UCSD-AML1 (cell line): ENCODE measurements around the gene ZNF428.
"Not testable (repeated sequence)": the region's sequence is repeated elsewhere in the genome, so short reads cannot be mapped to it uniquely, and the experiment has no call there.

Source experiments
- DNase-seq: peaks from one replicate; lab custom pipeline; 2025; ENCODE audit not compliant: unreplicated experiment; lab: John Stamatoyannopoulos, UW

ZNF428 gene

DNA sequence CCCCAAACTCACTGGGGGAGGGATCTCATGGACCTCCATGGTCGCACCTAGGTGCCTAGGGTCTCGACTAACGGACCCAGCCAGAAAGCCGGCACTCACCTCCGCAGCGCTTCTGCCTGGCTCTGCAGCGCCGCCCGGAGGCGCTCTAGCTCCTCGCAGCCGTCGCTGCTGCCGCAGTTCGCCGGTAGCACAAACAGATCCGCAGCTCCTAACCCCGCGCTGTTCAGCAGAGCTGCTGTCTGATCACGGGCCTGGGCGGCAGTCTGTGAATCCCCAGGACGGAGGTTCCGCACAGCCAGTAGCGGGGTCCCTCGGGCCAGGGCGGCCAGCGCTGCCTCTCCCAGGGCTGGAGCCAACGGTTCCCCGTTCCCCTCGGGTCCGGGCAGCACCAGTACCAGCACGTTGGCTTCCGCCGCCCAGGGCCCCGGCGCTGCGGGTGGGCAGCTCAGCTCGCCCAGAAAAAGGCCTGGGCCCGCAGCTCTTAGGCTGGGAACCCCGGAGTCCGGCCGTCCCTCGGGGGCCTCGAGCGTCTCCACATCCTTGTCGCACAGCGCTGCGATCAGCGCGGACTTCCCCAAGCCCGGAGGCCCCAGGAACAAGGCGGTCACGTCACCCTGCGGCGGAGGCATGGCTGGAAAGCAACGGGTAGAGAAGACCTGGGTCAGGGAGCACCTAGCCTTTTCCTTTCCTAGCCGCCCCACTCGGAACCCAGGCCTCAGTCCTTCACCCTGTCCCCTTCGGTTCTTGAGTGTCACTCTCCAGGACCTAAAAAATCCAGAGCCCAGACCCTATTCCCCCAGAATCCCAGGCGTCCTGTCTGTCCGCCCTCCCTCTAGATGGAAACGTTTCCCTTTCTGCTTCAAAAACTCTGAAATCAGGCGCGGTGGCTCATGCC, 24.5 kb downstream of the ZNF428 start:
- peak; percentile 78 for DNase-seq

DNA sequence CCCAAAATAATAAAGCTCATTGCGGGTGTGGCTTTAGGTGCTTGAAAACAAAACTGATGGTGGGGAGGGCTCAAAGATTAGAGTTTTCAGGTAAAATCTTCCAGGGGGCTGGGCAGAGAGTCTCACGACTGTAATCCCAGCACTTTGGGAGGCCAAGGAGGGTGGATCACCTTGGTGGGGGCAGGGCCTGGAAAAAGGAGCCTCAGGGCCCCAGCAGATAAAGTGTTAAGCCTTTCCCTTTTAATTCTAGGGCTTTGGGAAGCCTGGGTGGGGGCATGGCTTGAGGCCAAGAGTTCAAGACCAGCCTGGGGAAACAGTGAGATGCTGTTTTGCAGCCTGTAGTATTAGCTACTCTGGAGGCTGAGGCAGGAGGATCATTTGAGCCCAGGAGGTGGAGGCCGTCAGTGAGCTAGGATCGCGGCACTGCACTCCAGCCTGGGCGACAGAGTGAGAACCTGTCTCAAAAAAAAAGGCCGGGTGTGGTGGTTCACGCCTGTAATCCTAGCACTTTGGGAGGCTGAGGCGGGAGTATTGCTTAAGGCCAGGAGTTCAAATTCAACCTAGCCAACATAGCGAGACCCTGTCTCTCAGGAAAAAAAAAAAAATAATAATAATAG, 25.2 kb downstream of the ZNF428 start:
- no peak for DNase-seq

DNA sequence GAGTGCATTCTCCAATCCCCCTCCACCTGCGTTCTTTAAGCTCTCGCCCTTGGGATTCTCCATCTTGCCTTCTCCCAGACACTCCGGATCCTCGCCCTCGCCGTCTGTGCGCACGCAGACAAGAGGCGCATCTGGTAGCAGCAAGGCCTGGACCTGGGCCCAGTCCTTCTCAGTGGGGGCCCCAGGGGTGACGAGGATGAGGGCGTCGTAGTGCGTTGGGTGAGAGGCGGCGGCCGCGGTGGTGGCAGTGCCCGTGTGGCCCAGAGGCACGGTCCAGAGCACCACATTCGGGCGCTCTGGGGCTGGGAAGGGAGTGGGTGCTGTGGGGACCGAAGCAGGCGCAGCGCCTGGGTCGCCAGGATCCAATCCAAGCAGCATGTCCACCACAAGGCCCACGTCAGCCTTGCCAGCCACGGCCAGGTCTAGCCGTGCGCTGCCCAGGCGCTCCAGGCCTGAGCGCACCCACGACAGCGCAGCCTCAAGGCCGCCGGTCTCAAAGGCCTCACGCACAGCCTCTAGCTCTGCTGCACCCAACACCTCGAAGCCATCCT, 26.6 kb downstream of the ZNF428 start:
- no peak for DNase-seq

DNA sequence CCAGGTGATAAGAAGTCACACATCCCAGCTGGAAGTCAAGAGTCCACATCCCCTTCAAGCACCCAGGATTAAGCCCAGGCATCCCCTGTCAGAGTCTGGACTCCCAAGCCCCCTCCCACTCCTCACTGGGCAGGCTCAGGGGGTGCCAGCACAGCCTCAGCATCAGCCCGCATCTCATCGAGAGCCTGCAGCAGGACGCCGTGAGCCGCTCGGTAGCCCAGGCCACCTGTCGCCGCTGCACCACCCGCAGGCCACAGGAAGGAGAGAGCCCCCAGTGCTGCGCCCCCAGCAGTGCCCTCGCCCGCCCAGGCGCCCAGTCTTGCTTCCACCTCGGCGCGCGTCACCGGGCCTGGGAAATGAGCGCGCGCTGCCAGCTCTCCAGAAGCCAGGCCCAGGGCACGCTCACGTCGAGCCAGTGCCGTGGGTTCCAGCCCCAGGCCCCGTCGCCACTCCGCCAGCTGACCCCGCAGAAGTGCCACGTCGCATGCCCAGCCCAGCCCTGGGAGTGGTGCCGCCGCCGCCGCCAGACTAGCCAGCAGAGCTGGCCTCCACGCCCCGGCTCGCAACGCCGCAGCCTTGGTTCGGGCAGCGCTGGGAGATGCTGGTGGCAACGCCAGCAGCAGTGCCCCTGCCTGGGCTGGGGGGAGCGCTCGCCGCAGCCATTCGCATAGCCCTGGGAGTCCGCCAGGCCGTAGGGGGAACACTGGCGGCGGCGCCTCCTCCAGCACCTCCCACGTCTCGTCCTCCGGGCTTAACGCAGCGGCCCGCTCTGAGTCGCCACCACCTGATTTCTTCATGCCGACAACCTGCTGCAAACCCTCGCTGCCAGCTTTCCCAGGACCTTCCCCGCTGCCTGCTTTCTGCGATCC, 27.3 kb downstream of the ZNF428 start:
- DNase-seq, result no peak

DNA sequence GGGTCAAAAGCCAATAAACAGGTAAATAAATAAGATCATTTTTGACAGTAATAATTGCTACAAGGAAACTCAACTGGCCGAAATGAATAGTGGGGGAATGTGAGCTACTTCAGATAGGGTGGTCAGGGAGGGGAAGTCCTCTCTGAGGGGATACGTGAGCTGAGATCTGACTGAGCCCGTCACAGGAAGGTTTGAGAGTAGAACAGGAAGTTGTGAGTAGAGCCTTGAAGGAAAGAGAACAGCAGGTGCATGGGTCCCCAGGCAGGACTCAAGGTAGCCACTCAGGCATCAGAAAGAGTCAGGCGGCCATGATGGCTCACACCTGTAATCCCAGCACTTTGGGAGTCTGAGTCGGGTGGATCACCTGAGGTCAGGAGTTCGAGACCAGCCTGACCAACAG, 29.8 kb downstream of the ZNF428 start:
- DNase-seq, result no peak

DNA sequence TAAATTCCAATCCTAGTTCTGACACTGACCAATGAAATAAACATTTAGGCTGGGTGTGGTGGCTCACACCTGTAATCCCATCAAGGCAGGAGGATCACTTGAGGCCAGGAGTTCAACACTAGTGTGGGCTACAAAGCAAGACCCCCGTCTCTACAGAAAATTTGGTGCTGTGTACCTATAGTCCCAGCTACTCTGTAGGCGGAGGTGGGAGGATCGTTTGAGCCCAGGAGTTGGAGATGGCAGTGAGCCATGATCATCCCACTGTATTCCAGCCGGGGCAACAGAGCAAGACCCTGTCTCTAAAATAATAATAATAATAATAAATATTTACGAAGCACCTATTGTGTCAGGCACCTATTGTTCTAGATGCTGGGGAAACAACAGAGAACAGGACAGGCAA, 30.2 kb downstream of the ZNF428 start:
- DNase-seq, result no peak

DNA sequence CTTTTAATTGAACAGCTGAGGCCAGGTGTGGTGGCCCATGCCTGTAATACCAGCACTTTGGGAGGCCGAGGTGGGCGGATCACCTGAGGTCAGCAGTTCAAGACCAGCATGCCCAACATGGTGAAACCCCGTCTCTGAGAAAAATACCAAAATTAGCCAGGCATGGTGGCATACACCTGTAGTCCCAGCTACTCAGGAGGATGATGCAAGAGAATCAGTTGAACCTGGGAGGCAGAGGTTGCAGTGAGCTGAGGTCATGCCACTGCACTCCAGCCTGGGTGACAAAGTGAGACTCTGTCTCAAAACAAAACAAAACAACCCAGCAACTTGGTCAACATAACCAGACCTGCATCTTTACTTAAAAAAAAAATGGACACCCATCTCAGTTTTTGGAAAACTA, 32.4 kb downstream of the ZNF428 start:
- not testable (repeated sequence) for DNase-seq

DNA sequence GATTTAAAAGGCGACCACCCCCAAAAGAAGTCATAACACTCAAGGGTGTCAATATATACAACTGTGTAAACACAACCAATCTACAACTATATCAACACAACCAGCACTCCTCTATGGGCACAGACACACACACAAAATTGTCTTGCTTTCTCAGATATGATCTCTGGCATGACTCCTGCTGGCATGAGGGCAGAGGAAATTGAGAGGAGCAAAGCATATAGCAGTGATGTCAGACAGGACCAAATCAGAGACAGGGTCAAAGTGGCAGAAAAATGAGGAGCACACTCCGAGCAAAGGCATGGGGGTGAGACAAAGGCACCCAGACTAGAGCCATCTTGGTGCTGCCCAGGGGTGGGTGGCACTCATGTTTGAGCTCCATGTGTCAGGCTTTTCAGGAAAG, 33.1 kb downstream of the ZNF428 start:
- DNase-seq, result no peak

DNA sequence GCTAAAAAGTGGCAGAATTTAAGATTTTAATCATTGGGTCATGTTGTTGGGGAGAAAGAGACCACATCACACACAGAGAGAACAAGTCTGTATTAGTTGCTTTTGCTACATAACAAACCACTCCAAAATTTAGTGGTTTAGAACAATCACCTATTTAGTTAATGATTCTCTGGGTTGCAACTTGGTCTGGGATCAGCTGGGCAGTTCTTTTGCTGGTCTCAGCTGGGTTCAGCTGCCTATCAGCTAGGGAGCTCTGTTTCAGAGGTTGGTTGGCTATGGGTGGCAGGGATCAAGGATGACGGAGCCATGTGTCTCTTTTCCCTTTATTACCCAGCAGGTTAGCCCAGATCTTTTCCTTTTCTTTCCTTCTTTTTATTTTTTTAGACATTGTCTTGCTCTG, 34.9 kb downstream of the ZNF428 start:
- DNase-seq, result no peak

DNA sequence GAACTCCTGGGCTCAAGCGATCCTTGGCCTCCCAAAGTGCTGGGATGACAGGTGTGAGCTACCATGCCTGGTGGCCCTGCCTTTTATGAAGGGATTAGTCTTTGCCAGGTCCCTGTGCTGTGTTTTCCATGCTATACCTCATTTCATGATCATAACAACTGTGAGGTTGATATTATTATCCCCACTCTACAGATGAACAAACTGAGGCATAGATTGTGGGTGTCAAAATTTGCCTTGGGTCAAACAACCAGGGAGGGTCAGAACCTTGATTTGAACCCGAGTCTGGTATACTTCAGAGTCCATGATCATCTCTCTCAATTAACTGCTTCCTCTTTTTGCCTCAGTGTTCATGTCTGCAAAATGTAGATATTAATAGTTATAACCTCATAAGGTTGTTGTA, 36.9 kb downstream of the ZNF428 start:
- DNase-seq, result no peak

DNA sequence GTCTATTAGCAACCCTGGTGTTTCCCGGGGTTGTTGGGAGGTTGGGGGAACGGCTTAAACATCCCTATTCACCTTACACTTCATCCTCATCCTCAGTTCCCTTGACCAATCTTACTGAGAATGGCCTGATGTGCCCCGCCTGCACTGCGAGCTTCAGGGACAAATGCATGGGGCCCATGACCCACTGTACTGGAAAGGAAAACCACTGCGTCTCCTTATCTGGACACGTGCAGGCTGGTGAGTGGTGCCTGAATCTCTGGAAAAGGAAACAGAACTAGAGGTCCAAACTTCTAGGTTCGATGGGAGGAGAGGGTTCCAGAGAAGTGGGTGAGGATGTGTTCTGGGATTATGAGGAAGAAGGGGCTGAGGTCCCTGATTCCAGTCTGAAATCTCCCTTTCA, 38.0 kb downstream of the ZNF428 start:
- DNase-seq, result peak; percentile 15

DNA sequence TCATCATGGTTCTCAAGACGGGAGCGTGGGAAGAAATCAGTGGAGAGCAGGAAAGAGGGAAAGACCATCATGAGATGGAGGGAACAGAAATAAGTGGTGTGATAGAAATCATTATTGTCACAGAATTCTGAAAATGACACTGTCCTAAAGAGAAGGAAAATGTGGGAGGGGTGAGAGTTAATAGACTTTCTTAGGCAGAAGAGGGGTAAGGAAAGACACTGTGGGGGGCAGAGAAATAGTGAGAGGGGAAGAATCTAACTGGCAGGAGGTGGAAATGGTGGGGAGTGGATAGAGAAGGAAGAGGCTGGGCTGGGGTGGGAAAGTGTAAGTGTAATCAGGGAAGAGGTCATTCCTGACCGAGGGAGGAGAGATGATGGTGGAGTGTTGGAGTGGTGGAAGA, 40.6 kb downstream of the ZNF428 start:
- no peak for DNase-seq

DNA sequence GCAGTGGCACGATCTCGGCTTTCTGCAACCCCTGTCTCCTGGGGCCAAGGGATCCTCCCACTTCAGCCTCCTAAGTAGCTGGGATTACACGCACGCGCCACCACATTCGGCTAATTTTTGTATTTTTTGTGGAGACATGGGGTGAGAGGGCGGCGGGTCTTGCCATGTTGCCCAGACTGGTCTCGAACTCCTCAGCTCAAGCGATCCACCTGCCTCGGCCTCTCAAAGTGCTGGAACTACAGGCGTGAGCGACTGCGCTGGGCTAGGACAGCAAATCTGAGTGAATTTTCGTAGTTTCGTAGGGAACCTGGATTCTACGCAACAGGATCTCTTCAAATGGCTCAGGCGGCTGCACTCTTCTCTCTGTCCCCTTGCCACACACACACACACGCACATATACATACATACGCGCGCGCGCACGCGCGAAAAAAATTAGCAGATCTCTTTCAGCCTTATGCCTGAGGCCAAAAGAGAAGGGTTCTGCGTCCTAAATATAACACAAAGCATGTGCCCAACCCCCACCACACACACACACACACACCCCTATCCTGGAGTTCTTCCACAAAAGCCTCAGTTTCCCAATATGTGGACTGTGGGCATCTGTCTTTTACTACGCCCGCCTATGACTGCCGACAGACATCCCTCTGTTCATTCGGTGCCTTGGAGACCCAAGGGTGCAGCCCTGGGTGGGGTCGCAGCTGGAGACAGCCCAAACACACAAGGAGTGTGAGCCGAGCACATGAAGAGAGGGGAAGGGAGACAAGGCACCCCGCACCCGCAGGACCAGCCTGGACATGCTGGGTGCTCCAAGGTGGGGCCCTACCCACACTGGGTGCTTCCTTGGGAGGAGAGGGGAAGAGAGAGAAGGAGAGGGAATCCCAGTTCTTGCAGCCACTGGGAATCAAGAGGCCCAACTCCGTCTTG, 43.2 kb downstream of the ZNF428 start:
- no peak for DNase-seq

DNA sequence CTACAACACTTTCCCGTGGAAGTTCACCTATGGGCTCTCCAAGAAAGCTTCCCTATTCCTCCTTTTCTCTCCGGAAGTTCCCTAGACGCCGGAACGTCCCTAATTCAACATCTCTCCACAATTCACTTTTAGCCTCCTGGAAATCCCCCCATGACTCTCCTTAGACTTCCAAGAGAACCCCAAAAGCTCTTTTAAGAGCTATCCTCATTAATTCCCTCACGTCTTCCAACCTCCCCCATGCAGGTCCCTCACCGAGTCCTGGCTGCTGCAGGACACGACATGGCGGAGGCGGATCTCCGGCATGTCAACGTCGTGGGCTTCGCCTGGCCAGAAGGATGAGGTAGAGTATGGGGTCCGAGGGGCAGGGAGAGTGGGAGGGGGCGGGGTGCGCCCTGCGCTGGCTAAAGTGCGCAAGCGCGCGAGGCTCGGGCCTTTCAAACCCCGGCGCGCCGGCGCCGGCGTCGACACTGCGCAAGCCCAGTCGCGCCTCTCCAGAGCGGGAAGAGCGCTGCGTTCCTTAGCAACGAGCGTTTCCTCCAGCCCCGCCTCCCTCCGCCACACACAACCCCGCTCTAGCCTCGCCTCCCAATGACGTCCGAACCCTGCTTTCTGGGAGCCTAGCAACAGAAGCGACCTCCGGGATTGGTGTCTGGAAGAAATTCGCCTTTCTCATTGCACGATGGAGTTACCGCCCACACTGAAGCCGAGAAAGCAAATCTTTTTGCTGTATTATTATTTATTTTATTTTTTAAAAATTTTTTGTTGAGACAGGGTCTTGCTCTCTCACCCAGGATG, 44.1 kb downstream of the ZNF428 start, which contains the start of the genes PINLYP and XRCC1:
TSS of gene PINLYP (plus strand) at position 646 of the 795 bp plus-strand sequence. CDS start 1,391 bp downstream, outside the sequence.
TSS of gene XRCC1 (minus strand) at position 372 of the 795 bp plus-strand sequence. CDS start at position 303, 69 bp downstream.
- peak; percentile 98 for DNase-seq

DNA sequence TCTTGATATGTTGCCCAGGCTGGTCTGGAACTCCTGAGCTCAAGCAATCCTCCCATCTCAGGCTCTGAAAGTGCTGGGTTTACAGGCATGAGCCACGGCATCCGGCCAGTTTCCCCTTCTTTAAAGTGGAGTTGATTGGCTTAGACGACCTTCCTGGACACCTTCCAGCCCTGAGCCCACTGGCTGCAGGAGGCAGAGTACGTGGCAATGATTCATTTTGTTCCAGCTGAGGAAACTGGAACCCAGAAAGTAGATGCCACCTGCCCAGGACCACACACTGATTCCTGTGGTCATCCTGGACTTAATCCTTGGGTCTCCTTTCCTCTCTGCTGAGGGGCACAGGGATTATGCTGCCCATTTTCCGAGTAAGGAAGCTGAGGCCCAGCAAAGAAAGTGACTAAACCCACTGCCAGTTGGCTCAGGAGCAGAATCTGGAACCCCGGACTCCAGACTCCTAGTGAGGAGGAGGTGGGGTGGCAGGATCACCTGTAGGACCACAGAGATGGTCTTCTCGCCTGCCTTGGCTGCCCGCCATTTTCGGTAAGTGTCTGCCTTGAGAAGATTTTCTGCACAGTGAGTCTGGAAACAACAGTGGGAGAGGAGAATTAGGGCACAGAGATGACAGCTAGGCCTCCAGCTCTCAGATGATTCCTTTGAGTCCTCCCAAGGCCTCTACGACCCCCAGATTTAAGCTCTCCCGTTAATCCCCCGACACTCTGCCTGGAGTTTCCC, 44.8 kb downstream of the ZNF428 start:
- no peak for DNase-seq

DNA sequence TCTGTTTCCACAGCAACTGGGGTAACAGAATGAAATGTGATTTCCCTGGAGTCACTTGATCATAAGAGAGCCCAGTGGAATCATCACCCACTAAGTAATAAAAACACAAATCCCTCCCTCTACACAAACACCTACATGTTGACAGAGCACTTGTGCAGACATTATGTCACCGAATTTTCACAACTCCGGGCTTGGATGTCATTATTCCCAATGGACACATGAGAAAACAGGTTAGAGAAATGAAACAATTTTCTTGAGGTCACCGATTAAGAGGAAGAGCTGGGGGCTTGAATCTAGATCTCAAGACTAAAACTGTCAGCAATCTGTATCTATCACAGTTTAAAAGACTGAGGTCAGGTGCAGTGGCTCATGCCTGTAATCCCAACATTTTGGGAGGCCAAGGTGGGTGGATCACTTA, 47.2 kb downstream of the ZNF428 start:
- DNase-seq, result no peak

DNA sequence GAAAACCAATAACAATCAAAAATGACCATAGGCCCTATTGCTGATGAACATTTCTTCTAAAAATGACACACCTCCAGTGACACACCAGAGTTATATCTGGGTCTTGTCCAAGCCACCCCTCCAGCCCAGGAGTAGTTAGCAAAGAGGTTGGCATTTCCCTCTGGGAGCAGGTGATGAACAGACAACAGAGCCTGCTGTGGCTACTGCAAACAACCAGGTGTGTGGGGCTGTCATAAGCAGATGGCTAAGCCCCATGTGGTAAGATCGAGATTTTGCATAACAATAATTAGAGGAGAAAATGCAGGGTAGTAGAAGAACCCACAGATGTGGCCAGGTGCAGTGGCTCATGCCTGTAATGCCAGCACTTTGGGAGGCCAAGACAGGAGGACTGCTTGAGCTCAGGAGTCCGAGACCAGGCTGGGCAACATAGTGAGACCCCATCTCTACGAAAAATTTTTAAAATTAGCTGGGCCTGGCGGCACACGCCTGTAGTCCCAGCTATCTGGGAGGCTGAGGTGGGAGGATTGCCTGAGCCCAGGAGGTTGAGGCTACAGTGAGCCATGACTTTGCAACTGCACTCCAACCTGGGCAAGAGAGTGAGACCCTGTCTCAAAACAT, 49.1 kb downstream of the ZNF428 start:
- no peak for DNase-seq

DNA sequence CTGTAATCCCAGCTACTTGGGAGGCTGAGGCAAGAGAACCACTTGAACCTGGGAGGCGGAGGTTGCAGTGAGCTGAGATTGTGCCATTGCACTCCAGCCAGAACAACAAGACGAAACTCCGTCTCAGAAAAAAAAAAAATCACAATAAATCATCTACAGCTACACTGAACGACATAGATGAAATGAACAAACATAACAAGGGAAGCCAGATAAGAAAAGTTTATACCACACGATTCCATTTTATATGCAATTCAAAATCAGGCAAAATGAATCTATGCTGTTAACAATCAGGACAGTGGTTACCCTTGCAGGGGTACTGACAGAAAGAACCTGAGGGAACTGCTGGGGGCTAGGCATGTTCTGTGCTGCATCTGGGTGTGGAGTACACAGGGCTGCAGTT, 49.8 kb downstream of the ZNF428 start:
- no peak for DNase-seq
